Endothelial cell of umbilical vein (primary cell): ENCODE data around the gene TMTC4. TPM values are rescaled to one million over a fixed set of nuclear protein-coding genes. Genes with fewer than 3 reads are reported as not detected.

ENCODE experiments used
- BruUV-seq: library from RNA; stranded (reverse); fragments of 400-500 nt; replicated peaks from 2 replicates; lab custom pipeline; 2021; lab: Mats Ljungman, UMichigan
- CTCF ChIA-PET: fragments of 300-600, 350-600 bp; sonication (Branson Sonifier 250); formaldehyde crosslinking; loops from one replicate; lab custom pipeline; 2021; ENCODE audit warnings: antibody characterized with exemption, inconsistent platforms; lab: Charles Lee
- POLR2A ChIA-PET: fragments of 300-600, 350-600 bp; sonication (Branson Sonifier 250); formaldehyde crosslinking; loops from one replicate; lab custom pipeline; 2021; ENCODE audit warnings: antibody characterized with exemption, inconsistent platforms; lab: Charles Lee
- DNase-seq: peaks from one replicate; pipeline ENCODE4 v3.0.0-alpha.2; 2011; ENCODE audit warnings: low read depth, low spot score
- FAIRE-seq: peaks from 2 replicates; lab custom pipeline; 2011; peaks lifted over from hg19 to GRCh38; lab: Jason Lieb, UNC
- H2AFZ ChIP-seq: 2 replicates; pipeline ENCODE4 v1.6.0; 2012; ENCODE audit warnings: low read depth, low read length, control low read depth, inconsistent platforms
- H3K27ac ChIP-seq: 2 replicates; pipeline ENCODE4 v1.5.1; 2011; ENCODE audit warnings: low read depth, mild to moderate bottlenecking, control low read depth, low read length, moderate library complexity; ENCODE audit not compliant: insufficient read depth
- H3K27me3 ChIP-seq, 2 experiments: 2 replicates each; pipeline versions ENCODE4 v1.6.0 to v1.6.1; 2011; ENCODE audit warnings: low read length in 2 of 2, mixed read lengths in 1 of 2; ENCODE audit not compliant: control insufficient read depth in 2 of 2, insufficient read depth in 2 of 2
- H3K36me3 ChIP-seq, 2 experiments: 2 replicates in 1 of 2; 3 replicates in 1 of 2; pipeline ENCODE4 v1.5.1; 2011; ENCODE audit warnings: low read length in 2 of 2, mild to moderate bottlenecking in 1 of 2, moderate library complexity in 1 of 2; ENCODE audit not compliant: control insufficient read depth in 2 of 2, insufficient read depth in 2 of 2; ENCODE audit errors: extremely low read depth in 1 of 2
- H3K4me1 ChIP-seq: 3 replicates; pipeline ENCODE4 v1.5.1; 2011; ENCODE audit warnings: mild to moderate bottlenecking, low read length; ENCODE audit not compliant: control insufficient read depth, insufficient read depth; ENCODE audit errors: extremely low read depth
- H3K4me2 ChIP-seq: 2 replicates; pipeline ENCODE4 v1.6.1; 2011; ENCODE audit warnings: low read length, control low read depth, mixed read lengths; ENCODE audit not compliant: insufficient read depth
- H3K4me3 ChIP-seq, 3 experiments: fragments of 200-600 bp in 1 of 3; sonication (generic), shearing (Covaris generic) in 1 of 3; replicated peaks in 1 of 3; 2 replicates each; pipeline ENCODE4 v1.5.1; 2011 to 2016; ENCODE audit warnings: control low read depth in 3 of 3, low read length in 3 of 3, mild to moderate bottlenecking in 2 of 3, inconsistent platforms in 1 of 3, low read depth in 1 of 3, moderate library complexity in 1 of 3; ENCODE audit not compliant: insufficient read depth in 1 of 3
- H3K79me2 ChIP-seq: 2 replicates; pipeline ENCODE4 v1.6.0; 2012; ENCODE audit warnings: low read length, inconsistent platforms; ENCODE audit not compliant: control insufficient read depth, insufficient read depth
- H3K9ac ChIP-seq: replicated peaks from 2 replicates; pipeline ENCODE3; 2011; ENCODE audit warnings: low read length, control low read depth; ENCODE audit not compliant: insufficient read depth; ENCODE audit errors: extremely low read depth
- H3K9me1 ChIP-seq: replicated peaks from 3 replicates; pipeline ENCODE4 v1.6.0; 2011; ENCODE audit warnings: mild to moderate bottlenecking, low read length; ENCODE audit not compliant: control insufficient read depth, insufficient read depth; ENCODE audit errors: extremely low read depth
- H3K9me3 ChIP-seq: replicated peaks from 2 replicates; pipeline ENCODE4 v1.5.1; 2012; ENCODE audit warnings: low read length, inconsistent platforms; ENCODE audit not compliant: control insufficient read depth, insufficient read depth
- H4K20me1 ChIP-seq: replicated peaks from 2 replicates; pipeline ENCODE3; 2011; ENCODE audit warnings: mild to moderate bottlenecking, low read length; ENCODE audit not compliant: control insufficient read depth, insufficient read depth; ENCODE audit errors: extremely low read depth
- CTCF ChIP-seq, 2 donors: IDR thresholded peaks; 1 replicate in 1 of 2; 2 replicates in 1 of 2; pipeline ENCODE4 v1.5.1; 2011; ENCODE audit warnings: low read length in 2 of 2, mild to moderate bottlenecking in 2 of 2, moderate library complexity in 2 of 2, control low read depth in 1 of 2, inconsistent platforms in 1 of 2, low read depth in 1 of 2; ENCODE audit not compliant: insufficient read depth in 1 of 2; ENCODE audit errors: extremely low read depth in 1 of 2
- EZH2 ChIP-seq: IDR thresholded peaks from 2 replicates; pipeline ENCODE4 v1.6.1; 2012; ENCODE audit warnings: borderline replicate concordance, low read depth, mild to moderate bottlenecking, moderate library complexity, low read length, inconsistent platforms; ENCODE audit not compliant: severe bottlenecking
- FOS ChIP-seq: IDR thresholded peaks from 2 replicates; pipeline ENCODE4 v1.6.1; 2011; ENCODE audit warnings: mild to moderate bottlenecking, low read length, moderate library complexity, borderline replicate concordance; ENCODE audit not compliant: insufficient read depth
- GATA2 ChIP-seq: IDR thresholded peaks from 2 replicates; pipeline ENCODE4 v1.7.0; 2011; ENCODE audit warnings: low read depth, mild to moderate bottlenecking, moderate library complexity, mixed read lengths, low read length; ENCODE audit not compliant: insufficient read length, insufficient read depth
- JUN ChIP-seq: IDR thresholded peaks from 2 replicates; pipeline ENCODE4 v1.6.1; 2011; ENCODE audit warnings: borderline replicate concordance, low read depth; ENCODE audit not compliant: insufficient read length, insufficient read depth
- MYC ChIP-seq: IDR thresholded peaks from one replicate; pipeline ENCODE4 v1.6.1; 2011; ENCODE audit warnings: mild to moderate bottlenecking, low read depth, low read length
- POLR2A ChIP-seq: IDR thresholded peaks from 2 replicates; pipeline ENCODE4 v1.6.1; 2012; ENCODE audit warnings: low read depth, mild to moderate bottlenecking, control low read depth, low read length
- POLR2AphosphoS5 ChIP-seq: IDR thresholded peaks from 2 replicates; pipeline ENCODE4 v1.6.1; 2012; ENCODE audit warnings: low read depth, mild to moderate bottlenecking, control low read depth, low read length, moderate library complexity; ENCODE audit not compliant: insufficient read depth
- dilution Hi-C: fragments of 300-500 bp; cut with MboI; formaldehyde crosslinking; loops from one replicate; pipeline ENCODE4 v1.15.0; 2019; ENCODE audit warnings: low sequenced_read_pairs; ENCODE audit not compliant: extremely low pct_ligation_motif_present
- intact Hi-C: fragments of 100-400 bp; cut with micrococcal nuclease; formaldehyde crosslinking; loops from one replicate; pipeline ENCODE4 v1.10.0; 2022
- polyA plus RNA-seq, 4 experiments: library from polyadenylated mRNA; depleted of rRNA in 3 of 4; stranded (reverse) in 3 of 4; unstranded in 1 of 4; fragments of >200 nt; gene quantifications; 2 replicates each; pipeline versions ENCODE4 v1.2.1 to v1.2.3, GENCODE V29; 2011 to 2012; ENCODE audit warnings: missing spikeins in 1 of 4
- total RNA-seq: library from RNA; stranded (reverse); gene quantifications from 2 replicates; pipeline ENCODE4 v1.2.3, GENCODE V29; 2021
- TF ChIP-seq, protein P1 (sequence below): IDR thresholded peaks from 2 replicates; pipeline ENCODE4 v1.6.1; 2011; ENCODE audit not compliant: insufficient read depth, insufficient read length

Gene TMTC4
- total and polyA plus RNA-seq, 2 donors (not counting 3 experiments of a cell fraction or from before 2014, with no cell fraction given) = 24.6 to 31.9 TPM

DNA sequence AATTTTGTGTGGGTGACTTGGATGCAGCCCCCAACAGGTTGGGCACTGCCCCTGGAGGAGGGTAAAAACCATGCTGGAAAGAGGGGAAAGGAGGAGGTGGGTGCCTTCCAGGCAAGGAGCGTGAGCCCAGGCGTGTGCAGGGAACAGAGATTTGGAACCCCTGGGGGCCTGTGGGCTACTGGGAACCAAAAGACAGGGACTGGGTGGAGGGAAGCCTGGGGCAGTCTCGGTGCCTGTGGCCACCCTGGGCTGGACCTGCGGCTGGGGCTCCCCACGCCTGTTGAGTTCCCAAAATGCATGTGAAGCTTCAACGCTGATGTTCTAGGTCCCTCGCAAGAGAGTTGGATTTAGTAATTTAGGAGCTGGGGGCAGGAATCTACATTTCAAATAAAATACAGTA lies 110.8 kb downstream of the TMTC4 start:
- intact Hi-C loops = no loop called here
- POLR2A ChIA-PET = no interaction called here
- H3K4me2 ChIP-seq = no peak overlapping the region
- no peak overlapping the region for H3K27ac ChIP-seq
- no peaks in the 10 kb centered on the region for H3K79me2 ChIP-seq
- H3K4me3 ChIP-seq = no peak overlapping the region
- no peak for DNase-seq
- TF ChIP-seq CTCF (IDR thresholded peaks at IDR 0.05; ENCODE audit: extremely low read depth in 1 of 2, insufficient read depth in 1 of 2, low read depth in 1 of 2, low read length in 2 of 2) = no peak
- TF ChIP-seq, protein P1, sequence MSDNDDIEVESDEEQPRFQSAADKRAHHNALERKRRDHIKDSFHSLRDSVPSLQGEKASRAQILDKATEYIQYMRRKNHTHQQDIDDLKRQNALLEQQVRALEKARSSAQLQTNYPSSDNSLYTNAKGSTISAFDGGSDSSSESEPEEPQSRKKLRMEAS = no peak
- TF ChIP-seq MYC = no peak
- TF ChIP-seq EZH2 = no peak
- no peak for TF ChIP-seq POLR2AphosphoS5
- TF ChIP-seq GATA2 = no peak
- TF ChIP-seq FOS = no peak
- no peak for TF ChIP-seq POLR2A
- TF ChIP-seq JUN = no peak
- no peaks in the 10 kb centered on the region for H3K36me3 ChIP-seq
- no peaks in the 10 kb centered on the region for H3K4me1 ChIP-seq
- BruUV-seq = no TSS peak
- H3K9ac ChIP-seq = no peak overlapping the region
- H3K27me3 ChIP-seq = no peaks in the 10 kb centered on the region
- FAIRE-seq = no peak
- no peak overlapping the region for H2AFZ ChIP-seq
- no peaks in the 10 kb centered on the region for H4K20me1 ChIP-seq
- CTCF ChIA-PET = interaction anchor here (1.3 kb wide), 1 partner anchor 9 kb away, joined by 5 read pairs; no protein-coding TSS in a partner anchor
- dilution Hi-C loops = no loop called here
- H3K9me3 ChIP-seq = no peaks in the 10 kb centered on the region
- no peaks in the 10 kb centered on the region for H3K9me1 ChIP-seq
